Measurements from ENCODE around the gene PLA2G10. TPM values are rescaled to one million over a fixed set of nuclear protein-coding genes. Genes with fewer than 3 reads are reported as not detected.

Gene PLA2G10
- total and polyA plus RNA-seq, 2 of the 13 experiments (the other 11 are each of a cell fraction or from before 2014, with no cell fraction given) = not detected

- TF ChIP-seq REST (IDR thresholded peaks at IDR 0.05; ENCODE audit: borderline replicate concordance in 1 of 2, low read depth in 1 of 2, low read length in 2 of 2) (peak in 1 of 2 experiments; percentile 4; a peak in 1 of 4 replicates), ZNF205 (CRISPR knock-in tag; IDR thresholded peaks at IDR 0.05) (peak; percentile 95), DNMT1 (CRISPR knock-in tag; IDR thresholded peaks at IDR 0.05) (peak; percentile 73; the same call in 1 of the 2 replicates), CENPBD1 (CRISPR knock-in tag; IDR thresholded peaks at IDR 0.05; ENCODE audit: borderline replicate concordance, low read depth) (no peak), HHEX (CRISPR knock-in tag; IDR thresholded peaks at IDR 0.05) (0 out of 2 replicates have a peak, but pooled peaks have one; percentile 30), DZIP1 (CRISPR knock-in tag; IDR thresholded peaks at IDR 0.05) (peak; percentile 52), HIVEP1 (CRISPR knock-in tag; IDR thresholded peaks at IDR 0.05) (peak; percentile 17; the same call in 1 of the 2 replicates), CREBL2 (CRISPR knock-in tag; IDR thresholded peaks at IDR 0.05; ENCODE audit: borderline replicate concordance) (peak; percentile 71; the same call in 1 of the 2 replicates), GFI1 (CRISPR knock-in tag; IDR thresholded peaks at IDR 0.05; ENCODE audit: borderline replicate concordance) (peak; percentile 63; the same call in 1 of the 2 replicates), BRCA1 (CRISPR knock-in tag; IDR thresholded peaks at IDR 0.05) (peak; percentile 98), ZKSCAN5 (CRISPR knock-in tag; IDR thresholded peaks at IDR 0.05) (no peak), FIP1L1 (IDR thresholded peaks at IDR 0.05; ENCODE audit: borderline replicate concordance, insufficient read depth, low read depth, low read length) (no peak), TOPORS (CRISPR knock-in tag; IDR thresholded peaks at IDR 0.05) (peak; percentile 85; the same call in 1 of the 2 replicates), ZSCAN5A (CRISPR knock-in tag; IDR thresholded peaks at IDR 0.05; ENCODE audit: borderline replicate concordance) (peak; percentile 94; the same call in 1 of the 2 replicates), HOXA5 (CRISPR knock-in tag; IDR thresholded peaks at IDR 0.05) (peak; percentile 96), ZBTB34 (CRISPR knock-in tag; IDR thresholded peaks at IDR 0.05) (peak; percentile 18; the same call in 1 of the 2 replicates)
These were observed 61.2 kb downstream of the PLA2G10 start, which contains the start of gene BFAR (continued) for GRCh38 chr16:14632693-14633569.

Measured in HepG2 (cell line).